DOHH2 (cell line): ENCODE measurements around the gene PPP1R14C.

Experiments
- H3F3A ChIP-seq: fragments of 200-600 bp; sonication (generic), shearing (Covaris generic); 2 replicates; pipeline ENCODE4 v1.6.0; 2016; ENCODE audit warnings: antibody characterized with exemption, mild to moderate bottlenecking; ENCODE audit not compliant: control insufficient read depth, insufficient read depth
- H3K27ac ChIP-seq: fragments of 200-600 bp; sonication (generic); 2 replicates; pipeline ENCODE4 v1.5.1; 2014; ENCODE audit warnings: low read depth, mild to moderate bottlenecking, low read length, moderate library complexity
- H3K27me3 ChIP-seq: fragments of 200-600 bp; sonication (generic); 2 replicates; pipeline ENCODE4 v1.6.1; 2014; ENCODE audit warnings: mild to moderate bottlenecking, low read length, mixed read lengths; ENCODE audit not compliant: control insufficient read depth
- H3K36me3 ChIP-seq: fragments of 200-600 bp; sonication (generic); 2 replicates; pipeline ENCODE4 v1.6.1; 2014; ENCODE audit warnings: mild to moderate bottlenecking, low read length, moderate library complexity, mixed read lengths; ENCODE audit not compliant: control insufficient read depth
- H3K4me1 ChIP-seq: fragments of 200-600 bp; sonication (generic); 2 replicates; pipeline ENCODE4 v1.6.1; 2014; ENCODE audit warnings: mild to moderate bottlenecking, low read length, mixed read lengths; ENCODE audit not compliant: control insufficient read depth
- H3K4me2 ChIP-seq: fragments of 200-600 bp; sonication (generic); 2 replicates; pipeline ENCODE4 v1.6.0; 2014; ENCODE audit warnings: mild to moderate bottlenecking, low read length, moderate library complexity
- H3K4me3 ChIP-seq: fragments of 200-600 bp; sonication (generic); 2 replicates; pipeline ENCODE4 v1.5.1; 2014; ENCODE audit warnings: mild to moderate bottlenecking, low read length, mixed read lengths
- H3K79me2 ChIP-seq: fragments of 200-600 bp; sonication (generic); 2 replicates; pipeline ENCODE4 v1.6.1; 2014; ENCODE audit warnings: mild to moderate bottlenecking, low read length, mixed read lengths; ENCODE audit not compliant: control insufficient read depth
- H3K9me2 ChIP-seq: fragments of 200-600 bp; sonication (generic); replicated peaks from 2 replicates; pipeline ENCODE4 v1.6.1; 2014; ENCODE audit warnings: mild to moderate bottlenecking, low read length, mixed read lengths; ENCODE audit not compliant: control insufficient read depth
- H3K9me3 ChIP-seq: fragments of 200-600 bp; sonication (generic); 2 replicates; pipeline ENCODE4 v1.6.1; 2014; ENCODE audit warnings: antibody characterized with exemption, low read length, mixed read lengths; ENCODE audit not compliant: control insufficient read depth, insufficient read depth
- H4K20me1 ChIP-seq: fragments of 200-600 bp; sonication (generic); 2 replicates; pipeline ENCODE4 v1.6.0; 2014; ENCODE audit warnings: low read depth, mild to moderate bottlenecking, antibody characterized with exemption, low read length, moderate library complexity; ENCODE audit not compliant: control insufficient read depth, insufficient read depth
- EZH2phosphoT487 ChIP-seq: fragments of 200-600 bp; sonication (generic); IDR thresholded peaks from 2 replicates; pipeline ENCODE4 v1.6.1; 2017; ENCODE audit warnings: borderline replicate concordance, mild to moderate bottlenecking, antibody characterized with exemption, low read length, moderate library complexity, mixed read lengths
- TF ChIP-seq, protein P1 (sequence below): fragments of 200-600 bp; sonication (generic); IDR thresholded peaks from one replicate; pipeline ENCODE4 v1.5.1; 2014; ENCODE audit warnings: antibody characterized with exemption, mild to moderate bottlenecking, low read depth, low read length; ENCODE audit not compliant: poor library complexity, severe bottlenecking

PPP1R14C gene

DNA sequence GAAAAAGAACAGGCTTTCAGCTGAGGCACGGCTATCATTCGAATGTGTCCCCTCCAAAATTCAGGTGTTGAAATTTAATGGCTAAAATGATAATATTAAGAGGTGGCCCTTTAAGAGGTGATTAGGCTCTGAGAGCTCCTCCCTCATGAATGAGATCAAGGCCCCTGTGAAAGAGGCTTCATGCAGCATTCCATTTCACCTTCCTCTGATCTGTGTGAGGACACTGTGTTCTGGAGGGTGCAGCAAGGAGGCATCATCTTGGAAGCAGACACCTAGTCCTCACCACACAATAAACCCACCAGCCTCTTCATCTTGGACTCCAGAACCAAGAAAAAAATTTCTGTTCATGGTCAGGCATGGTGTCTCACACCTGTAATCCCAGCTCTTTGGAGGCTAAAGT lies 56.4 kb downstream of the PPP1R14C start:
- Histone ChIP-seq H3K79me2 (no peaks in the 10 kb centered on the region), H3F3A (no peaks in the 10 kb centered on the region), H3K27me3 (no peaks in the 10 kb centered on the region), H3K4me3 (no peak overlapping the region), H3K4me1 (peaks cover 11% of the 10 kb centered on the region), H3K4me2 (no peak overlapping the region), H3K9me3 (no peaks in the 10 kb centered on the region), H4K20me1 (no peaks in the 10 kb centered on the region), H3K36me3 (no peaks in the 10 kb centered on the region), H3K9me2 (no peaks in the 10 kb centered on the region), H3K27ac (no peak overlapping the region)
- TF ChIP-seq, protein P1, sequence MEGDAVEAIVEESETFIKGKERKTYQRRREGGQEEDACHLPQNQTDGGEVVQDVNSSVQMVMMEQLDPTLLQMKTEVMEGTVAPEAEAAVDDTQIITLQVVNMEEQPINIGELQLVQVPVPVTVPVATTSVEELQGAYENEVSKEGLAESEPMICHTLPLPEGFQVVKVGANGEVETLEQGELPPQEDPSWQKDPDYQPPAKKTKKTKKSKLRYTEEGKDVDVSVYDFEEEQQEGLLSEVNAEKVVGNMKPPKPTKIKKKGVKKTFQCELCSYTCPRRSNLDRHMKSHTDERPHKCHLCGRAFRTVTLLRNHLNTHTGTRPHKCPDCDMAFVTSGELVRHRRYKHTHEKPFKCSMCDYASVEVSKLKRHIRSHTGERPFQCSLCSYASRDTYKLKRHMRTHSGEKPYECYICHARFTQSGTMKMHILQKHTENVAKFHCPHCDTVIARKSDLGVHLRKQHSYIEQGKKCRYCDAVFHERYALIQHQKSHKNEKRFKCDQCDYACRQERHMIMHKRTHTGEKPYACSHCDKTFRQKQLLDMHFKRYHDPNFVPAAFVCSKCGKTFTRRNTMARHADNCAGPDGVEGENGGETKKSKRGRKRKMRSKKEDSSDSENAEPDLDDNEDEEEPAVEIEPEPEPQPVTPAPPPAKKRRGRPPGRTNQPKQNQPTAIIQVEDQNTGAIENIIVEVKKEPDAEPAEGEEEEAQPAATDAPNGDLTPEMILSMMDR = no peak
- no peak for TF ChIP-seq EZH2phosphoT487

DNA sequence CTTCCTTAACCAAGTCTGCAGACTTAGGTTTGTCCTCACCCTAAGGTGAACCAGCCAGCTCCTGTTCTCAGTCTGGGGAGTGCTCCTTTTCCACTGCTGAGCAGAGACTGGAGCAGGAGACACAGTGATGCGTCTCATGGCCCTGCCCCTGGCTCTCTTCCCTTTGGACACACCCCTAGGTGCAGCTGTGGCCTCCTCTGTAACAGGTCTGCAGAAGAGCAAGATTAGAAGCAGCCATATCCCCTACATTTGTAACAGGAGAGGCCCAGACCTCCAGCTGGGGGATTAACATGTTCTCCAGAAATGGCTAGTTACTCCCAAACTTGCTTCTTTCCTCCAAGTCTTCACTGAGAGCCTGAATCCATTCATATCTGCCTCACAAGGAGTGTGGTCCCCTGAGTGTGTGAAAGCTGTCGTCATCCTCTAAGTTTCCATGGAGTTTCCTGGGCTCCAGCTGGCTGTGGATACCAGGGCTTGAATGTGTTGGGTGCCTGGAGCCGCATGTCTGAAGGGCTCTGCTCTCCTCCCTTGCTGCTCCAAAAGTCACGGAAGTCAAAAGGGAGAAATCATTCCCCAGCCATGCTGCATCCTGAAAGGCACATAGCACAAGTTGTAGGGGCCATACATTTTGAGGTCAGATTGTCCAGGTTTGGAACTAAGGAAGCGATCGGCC lies 57.7 kb downstream of the PPP1R14C start:
- Histone ChIP-seq H3F3A (no peaks in the 10 kb centered on the region), H4K20me1 (no peaks in the 10 kb centered on the region), H3K27ac (no peak overlapping the region), H3K4me2 (no peak overlapping the region), H3K9me2 (no peaks in the 10 kb centered on the region), H3K36me3 (no peaks in the 10 kb centered on the region), H3K4me3 (no peak overlapping the region), H3K9me3 (no peaks in the 10 kb centered on the region), H3K4me1 (peaks cover 11% of the 10 kb centered on the region), H3K27me3 (no peaks in the 10 kb centered on the region), H3K79me2 (no peaks in the 10 kb centered on the region)
- TF ChIP-seq, protein P1 = no peak
- TF ChIP-seq EZH2phosphoT487 = no peak

DNA sequence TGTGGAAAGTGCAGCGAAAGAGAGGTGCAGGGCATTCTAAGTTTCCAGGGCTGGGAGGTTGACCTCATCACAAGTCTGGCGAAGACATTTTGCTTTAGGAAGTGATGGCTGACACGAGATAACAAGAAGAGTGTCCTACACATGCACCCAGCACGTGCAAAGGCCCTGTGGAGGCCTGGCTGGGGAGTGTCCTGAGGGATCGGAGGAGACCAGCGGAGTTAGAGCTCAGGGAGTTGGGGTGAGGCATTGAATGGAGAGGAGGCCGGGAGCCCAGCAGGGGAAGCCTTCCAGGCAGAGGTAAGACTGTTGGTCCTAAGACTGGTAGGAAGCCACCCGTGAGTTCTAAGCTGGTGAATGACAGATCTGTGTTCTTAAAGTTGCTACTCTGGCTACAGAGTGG lies 58.4 kb downstream of the PPP1R14C start:
- H3K27ac ChIP-seq = no peak overlapping the region
- H3K4me2 ChIP-seq = no peak overlapping the region
- no peaks in the 10 kb centered on the region for H3K27me3 ChIP-seq
- H3K4me3 ChIP-seq = no peak overlapping the region
- no peaks in the 10 kb centered on the region for H3K36me3 ChIP-seq
- H3K79me2 ChIP-seq = no peaks in the 10 kb centered on the region
- H3K9me3 ChIP-seq = no peaks in the 10 kb centered on the region
- no peaks in the 10 kb centered on the region for H3K9me2 ChIP-seq
- peaks cover 3% of the 10 kb centered on the region for H3K4me1 ChIP-seq
- no peaks in the 10 kb centered on the region for H3F3A ChIP-seq
- H4K20me1 ChIP-seq = no peaks in the 10 kb centered on the region
- TF ChIP-seq EZH2phosphoT487 = no peak
- TF ChIP-seq, protein P1 = no peak
